Measurements from ENCODE around the gene ATF1. TPM values are rescaled to one million over a fixed set of nuclear protein-coding genes. Genes with fewer than 3 reads are reported as not detected.

ATF1 gene
- total RNA-seq, 1 donor from 2014 or later = 17.7 TPM

GRCh38 chr12:50742776-50743175, 21.1 kb upstream of the ATF1 start:
- Histone ChIP-seq H3K27me3 (no peaks in the 10 kb centered on the region), H3K4me1 (no peaks in the 10 kb centered on the region)
- intact Hi-C loops (cut with DNase I) = no loop called here

GRCh38 chr12:50745861-50746260, 18.0 kb upstream of the ATF1 start:
- Histone ChIP-seq H3K9me3 (no peaks in the 10 kb centered on the region), H3K4me1 (no peaks in the 10 kb centered on the region), H3K4me3 (no peak overlapping the region), H3K27ac (no peak overlapping the region), H3K36me3 (peaks cover 0 to 47% of the 10 kb centered on the region in 2 donors), H3K27me3 (no peaks in the 10 kb centered on the region)
- TF ChIP-seq CTCF (IDR thresholded peaks at IDR 0.05) (no peak), POLR2A (IDR thresholded peaks at IDR 0.05) (no peak), POLR2AphosphoS5 (IDR thresholded peaks at IDR 0.05; ENCODE audit: insufficient read depth in 1 of 2, low read depth in 1 of 2) (no peak)
- intact Hi-C loops (cut with DNase I) = no loop called here
- DNase-seq (ENCODE audit: extremely low spot score in 2 of 2) = no peak

More at GRCh38 chr12:50742776-50743175, 21.1 kb upstream of the ATF1 start:
- DNase-seq (ENCODE audit: extremely low spot score in 2 of 2) = no peak
- H3K9me3 ChIP-seq = no peaks in the 10 kb centered on the region
- H3K4me3 ChIP-seq = no peak overlapping the region
- H3K36me3 ChIP-seq = peaks cover 5 to 77% of the 10 kb centered on the region in 2 donors
- no peak for TF ChIP-seq CTCF (IDR thresholded peaks at IDR 0.05)
- no peak for TF ChIP-seq POLR2A (IDR thresholded peaks at IDR 0.05)
- TF ChIP-seq POLR2AphosphoS5 (IDR thresholded peaks at IDR 0.05; ENCODE audit: insufficient read depth in 1 of 2, low read depth in 1 of 2) = no peak
- H3K27ac ChIP-seq = no peak overlapping the region

- no peak for DNase-seq (ENCODE audit: extremely low spot score in 2 of 2)
- Histone ChIP-seq H3K27ac (no peak overlapping the region), H3K27me3 (no peaks in the 10 kb centered on the region), H3K36me3 (peaks cover 0 to 41% of the 10 kb centered on the region in 2 donors), H3K9me3 (no peaks in the 10 kb centered on the region), H3K4me1 (no peaks in the 10 kb centered on the region), H3K4me3 (no peak overlapping the region)
- intact Hi-C loops (cut with DNase I) = no loop called here
- TF ChIP-seq CTCF (IDR thresholded peaks at IDR 0.05) (no peak), POLR2AphosphoS5 (IDR thresholded peaks at IDR 0.05; ENCODE audit: insufficient read depth in 1 of 2, low read depth in 1 of 2) (no peak), POLR2A (IDR thresholded peaks at IDR 0.05) (no peak)
These were observed 17.5 kb upstream of the ATF1 start for GRCh38 chr12:50746431-50746830.

GRCh38 chr12:50747817-50748216, 16.1 kb upstream of the ATF1 start:
- Histone ChIP-seq H3K4me3 (no peak overlapping the region), H3K27me3 (no peaks in the 10 kb centered on the region), H3K4me1 (no peaks in the 10 kb centered on the region), H3K36me3 (peaks cover 0 to 28% of the 10 kb centered on the region in 2 donors), H3K9me3 (no peaks in the 10 kb centered on the region), H3K27ac (no peak overlapping the region)
- no peak for DNase-seq (ENCODE audit: extremely low spot score in 2 of 2)
- TF ChIP-seq POLR2A (IDR thresholded peaks at IDR 0.05) (no peak), CTCF (IDR thresholded peaks at IDR 0.05) (no peak), POLR2AphosphoS5 (IDR thresholded peaks at IDR 0.05; ENCODE audit: insufficient read depth in 1 of 2, low read depth in 1 of 2) (no peak)
- intact Hi-C loops (cut with DNase I) = no loop called here

- Histone ChIP-seq H3K4me1 (no peaks in the 10 kb centered on the region), H3K27me3 (no peaks in the 10 kb centered on the region), H3K27ac (no peak overlapping the region), H3K9me3 (no peaks in the 10 kb centered on the region), H3K36me3 (peaks cover 0 to 15% of the 10 kb centered on the region in 2 donors), H3K4me3 (no peak overlapping the region)
- DNase-seq (ENCODE audit: extremely low spot score in 2 of 2) = no peak
- intact Hi-C loops (cut with DNase I) = no loop called here
- no peak for TF ChIP-seq POLR2A (IDR thresholded peaks at IDR 0.05)
- TF ChIP-seq CTCF (IDR thresholded peaks at IDR 0.05) = no peak
- no peak for TF ChIP-seq POLR2AphosphoS5 (IDR thresholded peaks at IDR 0.05; ENCODE audit: insufficient read depth in 1 of 2, low read depth in 1 of 2)
These were observed 14.4 kb upstream of the ATF1 start for GRCh38 chr12:50749459-50749882.
